Subcutaneous adipose tissue (tissue), 4 donors: ENCODE data around the gene PACSIN2. TPM values are rescaled to one million over a fixed set of nuclear protein-coding genes. Genes with fewer than 3 reads are reported as not detected.

Experiments used
- total RNA-seq, 4 donors: library from RNA; depleted of rRNA; stranded (reverse); fragments of >200 nt; gene quantifications; one replicate each; pipeline ENCODE4 v1.1.0, GENCODE V29; 2016
- TF ChIP-seq, protein P1 (sequence below): fragments of 450-650 bp; IDR thresholded peaks from one replicate; pipeline ENCODE4 v1.5.1; 2016; ENCODE audit warnings: low read depth, mild to moderate bottlenecking, control low read depth, antibody characterized with exemption, moderate library complexity

PACSIN2 gene
- total RNA-seq, 4 donors from 2014 or later: 36.5 to 45.8 (median 39.9) TPM

DNA sequence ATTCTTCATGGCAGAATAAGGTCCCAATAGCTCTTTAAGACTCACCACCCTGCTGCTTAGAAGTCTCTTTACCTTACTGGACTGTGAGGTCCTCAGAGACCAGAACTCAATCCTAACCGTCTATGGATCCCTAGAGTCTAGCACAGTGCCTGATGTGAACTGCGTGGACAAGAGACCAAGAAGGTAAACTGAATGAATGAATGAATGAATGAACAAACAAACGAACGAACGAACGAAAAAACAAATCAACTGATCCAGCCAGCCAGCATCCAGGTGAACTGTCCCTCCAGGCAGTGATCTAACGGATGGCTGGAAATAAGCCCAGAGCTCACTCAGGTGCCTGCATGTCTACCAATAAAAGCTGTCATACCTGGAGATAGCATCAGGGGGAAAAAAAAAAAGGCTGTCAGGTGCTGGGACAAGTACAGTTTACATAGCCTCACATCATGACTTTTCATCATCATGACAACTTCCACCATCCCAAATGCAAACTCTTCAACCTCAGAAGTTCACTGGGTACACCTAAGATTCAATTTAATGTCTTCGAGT lies 59.8 kb downstream of the PACSIN2 start:
- TF ChIP-seq, protein P1, sequence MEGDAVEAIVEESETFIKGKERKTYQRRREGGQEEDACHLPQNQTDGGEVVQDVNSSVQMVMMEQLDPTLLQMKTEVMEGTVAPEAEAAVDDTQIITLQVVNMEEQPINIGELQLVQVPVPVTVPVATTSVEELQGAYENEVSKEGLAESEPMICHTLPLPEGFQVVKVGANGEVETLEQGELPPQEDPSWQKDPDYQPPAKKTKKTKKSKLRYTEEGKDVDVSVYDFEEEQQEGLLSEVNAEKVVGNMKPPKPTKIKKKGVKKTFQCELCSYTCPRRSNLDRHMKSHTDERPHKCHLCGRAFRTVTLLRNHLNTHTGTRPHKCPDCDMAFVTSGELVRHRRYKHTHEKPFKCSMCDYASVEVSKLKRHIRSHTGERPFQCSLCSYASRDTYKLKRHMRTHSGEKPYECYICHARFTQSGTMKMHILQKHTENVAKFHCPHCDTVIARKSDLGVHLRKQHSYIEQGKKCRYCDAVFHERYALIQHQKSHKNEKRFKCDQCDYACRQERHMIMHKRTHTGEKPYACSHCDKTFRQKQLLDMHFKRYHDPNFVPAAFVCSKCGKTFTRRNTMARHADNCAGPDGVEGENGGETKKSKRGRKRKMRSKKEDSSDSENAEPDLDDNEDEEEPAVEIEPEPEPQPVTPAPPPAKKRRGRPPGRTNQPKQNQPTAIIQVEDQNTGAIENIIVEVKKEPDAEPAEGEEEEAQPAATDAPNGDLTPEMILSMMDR: no peak

DNA sequence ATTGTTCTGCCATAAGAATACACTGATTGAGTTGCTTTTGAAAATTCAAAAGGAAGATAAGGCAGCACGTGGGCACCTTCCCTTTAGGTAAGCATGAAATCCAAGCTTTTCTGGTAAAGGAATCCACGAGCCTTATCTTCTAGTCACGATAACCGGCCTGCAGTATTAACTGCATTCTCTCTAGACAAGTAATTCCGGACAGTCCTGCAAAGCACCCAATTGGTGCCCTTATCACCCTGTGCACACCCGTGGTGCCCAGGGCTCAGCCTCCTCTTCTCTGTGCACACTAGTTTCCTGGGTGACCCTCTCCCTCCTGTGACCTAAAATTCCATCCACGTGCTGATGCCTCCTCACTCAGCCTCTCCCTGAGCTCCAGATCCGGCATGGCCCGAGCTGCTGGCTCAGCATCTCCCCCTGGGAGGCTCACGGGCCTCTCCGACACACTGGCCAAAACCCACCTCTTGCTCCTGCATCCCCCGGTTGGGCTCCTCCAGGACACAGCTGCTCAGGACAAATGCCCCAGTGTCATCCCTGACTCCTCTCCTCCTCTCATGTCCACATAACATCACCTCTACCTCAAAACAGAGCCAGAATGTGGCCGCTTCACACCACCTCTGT lies 63.7 kb downstream of the PACSIN2 start:
- TF ChIP-seq, protein P1: no peak

DNA sequence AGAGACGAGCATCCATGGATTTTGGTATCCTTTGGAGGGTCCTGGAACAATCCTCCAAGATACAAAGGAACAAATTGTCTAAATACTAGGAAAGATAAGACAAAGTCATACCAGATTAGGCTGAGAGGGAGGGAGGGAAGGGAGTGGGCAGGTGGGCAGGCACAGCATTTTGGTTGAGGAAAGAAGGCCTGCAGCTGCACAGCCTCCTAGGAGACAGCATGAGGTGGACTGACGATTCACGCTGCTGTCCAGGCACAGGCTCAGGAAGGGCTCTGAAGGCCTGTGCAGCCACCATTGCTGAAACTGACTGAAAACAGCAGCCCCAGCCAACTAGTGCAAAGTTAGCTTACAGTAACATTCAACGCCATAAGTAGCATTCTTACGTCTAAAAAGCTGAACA lies 64.7 kb downstream of the PACSIN2 start:
- TF ChIP-seq, protein P1: no peak

DNA sequence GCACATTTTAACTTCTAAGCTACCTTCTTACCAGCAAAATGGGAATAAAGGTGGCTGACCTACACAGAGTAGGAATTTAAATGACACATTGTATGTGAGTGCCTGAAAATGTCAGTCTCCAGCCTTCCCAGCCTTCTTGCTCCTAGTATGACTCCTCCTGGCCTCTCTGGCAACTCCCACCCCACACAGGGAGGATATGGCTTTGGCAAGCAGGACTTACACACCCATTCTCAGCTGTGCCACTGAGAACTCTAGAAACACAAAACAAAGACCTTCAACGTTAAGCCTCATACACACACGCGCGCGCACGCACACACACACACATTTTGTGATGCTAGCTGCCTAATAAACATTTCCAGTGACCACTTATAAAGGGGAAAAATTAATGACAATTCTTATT lies 65.8 kb downstream of the PACSIN2 start:
- TF ChIP-seq, protein P1: no peak

DNA sequence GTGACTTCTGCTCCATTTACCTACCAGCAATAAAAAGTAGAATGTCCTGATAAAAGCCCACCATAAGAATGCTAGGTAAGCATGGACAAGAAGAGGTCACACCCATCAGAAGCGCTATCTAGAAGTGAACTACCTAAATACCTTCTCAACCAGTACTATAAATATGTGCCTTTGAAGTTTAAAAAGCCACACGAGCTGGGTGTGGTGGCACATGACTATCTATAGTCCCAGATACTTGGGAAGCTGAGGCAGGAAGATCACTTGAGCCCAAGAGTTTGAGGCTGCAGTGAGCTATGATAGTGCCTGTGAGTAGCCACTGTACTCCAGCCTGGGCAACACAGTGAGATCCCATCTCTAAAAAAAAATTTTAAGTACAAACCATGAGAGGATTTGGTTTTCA lies 66.7 kb downstream of the PACSIN2 start:
- TF ChIP-seq, protein P1: no peak

DNA sequence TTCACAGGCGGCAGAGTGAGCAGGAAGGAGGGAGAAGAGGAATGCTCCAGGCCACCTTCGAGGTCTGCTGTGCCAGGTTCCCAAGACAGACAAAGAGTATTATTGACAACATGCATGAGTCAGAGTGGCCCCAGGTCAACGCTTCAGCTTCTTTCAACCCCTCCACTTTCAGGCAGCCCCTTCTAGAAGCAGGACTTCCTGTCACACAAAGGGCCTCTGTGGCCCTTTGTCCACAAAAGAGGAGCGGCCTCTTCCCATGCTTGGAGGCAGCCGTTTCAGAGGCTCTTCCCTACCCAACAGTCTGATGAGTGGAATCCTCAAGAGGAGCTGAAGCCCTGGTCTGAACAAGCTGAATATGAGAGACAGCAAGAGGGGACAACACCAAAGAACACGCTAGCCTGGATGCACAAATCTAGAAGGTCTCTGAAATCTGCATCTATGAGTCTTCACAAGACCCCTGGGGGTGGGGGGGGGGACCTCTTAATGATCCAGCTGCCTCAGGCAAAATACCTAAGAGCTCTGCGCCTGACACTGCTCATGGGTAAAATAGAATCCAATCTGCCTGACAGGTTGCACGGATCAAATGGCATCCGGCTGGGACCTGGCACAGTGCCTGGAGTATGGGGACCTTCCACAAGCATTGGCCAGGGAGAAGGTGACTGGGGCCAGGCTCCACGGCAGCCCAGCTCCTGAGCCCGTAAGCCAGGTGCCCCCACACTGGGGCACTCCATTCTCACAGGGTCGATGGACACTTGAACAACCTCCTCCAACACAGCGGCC lies 67.5 kb downstream of the PACSIN2 start:
- TF ChIP-seq, protein P1: no peak

DNA sequence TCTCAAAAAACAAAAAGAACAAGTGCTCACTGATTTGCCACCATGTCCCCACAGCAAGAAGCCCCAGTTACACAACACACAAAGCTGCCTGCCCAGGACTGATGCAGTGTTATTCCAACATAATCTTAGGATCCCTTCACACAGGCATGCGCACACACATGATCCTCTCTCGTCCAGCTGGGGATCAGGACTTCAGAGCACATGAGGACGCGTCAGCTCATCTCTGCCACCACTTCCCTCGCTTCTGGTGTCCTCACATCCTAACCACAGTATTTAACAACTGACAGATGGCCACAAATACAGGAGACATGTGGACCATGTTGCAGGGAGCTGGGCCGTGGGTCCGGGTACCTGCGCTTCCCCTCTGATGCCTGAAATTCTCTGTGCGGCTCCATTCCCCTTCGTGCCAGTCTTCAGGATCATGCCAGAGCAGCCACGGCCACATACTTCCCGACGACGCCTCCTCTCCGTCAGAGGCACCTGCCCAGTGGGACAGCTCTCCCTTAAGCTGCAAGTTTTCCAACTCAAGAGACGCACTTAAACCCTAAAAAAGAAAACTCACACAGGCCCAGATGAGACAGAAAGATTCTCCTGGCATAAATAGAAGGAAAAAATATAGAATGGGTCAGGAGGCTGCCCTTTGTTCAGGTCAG lies 68.3 kb downstream of the PACSIN2 start:
- TF ChIP-seq, protein P1: no peak
